ENCODE results near the gene TEX28.
"Not testable (repeated sequence)": the region's sequence is repeated elsewhere in the genome, so short reads cannot be mapped to it uniquely, and the experiment has no call there.

DNA sequence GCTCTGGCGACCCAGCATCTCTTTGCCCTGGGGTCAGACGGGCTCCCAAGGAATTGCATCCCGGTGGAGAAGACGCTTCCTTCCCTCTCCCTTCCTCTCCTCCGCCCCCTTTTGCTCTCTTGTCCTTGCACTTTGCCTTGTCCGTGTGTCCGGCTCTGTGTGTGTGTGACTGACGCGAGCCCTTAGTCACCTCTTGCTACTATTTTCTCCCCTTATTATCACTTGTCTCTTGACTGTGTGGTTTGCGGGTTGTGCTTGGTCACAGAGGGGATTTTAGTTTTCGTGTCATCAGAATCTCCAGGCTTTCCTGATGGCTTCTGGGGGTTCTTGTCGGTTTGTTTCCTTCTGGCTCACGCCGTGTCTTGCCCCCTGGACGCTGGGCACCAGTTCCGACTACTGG, 48.1 kb upstream of the TEX28 start:
- TF ChIP-seq, protein P1, sequence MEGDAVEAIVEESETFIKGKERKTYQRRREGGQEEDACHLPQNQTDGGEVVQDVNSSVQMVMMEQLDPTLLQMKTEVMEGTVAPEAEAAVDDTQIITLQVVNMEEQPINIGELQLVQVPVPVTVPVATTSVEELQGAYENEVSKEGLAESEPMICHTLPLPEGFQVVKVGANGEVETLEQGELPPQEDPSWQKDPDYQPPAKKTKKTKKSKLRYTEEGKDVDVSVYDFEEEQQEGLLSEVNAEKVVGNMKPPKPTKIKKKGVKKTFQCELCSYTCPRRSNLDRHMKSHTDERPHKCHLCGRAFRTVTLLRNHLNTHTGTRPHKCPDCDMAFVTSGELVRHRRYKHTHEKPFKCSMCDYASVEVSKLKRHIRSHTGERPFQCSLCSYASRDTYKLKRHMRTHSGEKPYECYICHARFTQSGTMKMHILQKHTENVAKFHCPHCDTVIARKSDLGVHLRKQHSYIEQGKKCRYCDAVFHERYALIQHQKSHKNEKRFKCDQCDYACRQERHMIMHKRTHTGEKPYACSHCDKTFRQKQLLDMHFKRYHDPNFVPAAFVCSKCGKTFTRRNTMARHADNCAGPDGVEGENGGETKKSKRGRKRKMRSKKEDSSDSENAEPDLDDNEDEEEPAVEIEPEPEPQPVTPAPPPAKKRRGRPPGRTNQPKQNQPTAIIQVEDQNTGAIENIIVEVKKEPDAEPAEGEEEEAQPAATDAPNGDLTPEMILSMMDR (IDR thresholded peaks at IDR 0.05) = not testable (repeated sequence)
- not testable (repeated sequence) for TF ChIP-seq POLR2A (IDR thresholded peaks at IDR 0.05)

Measured in heart left ventricle (tissue), 13 donors.